HepG2 (cell line): ENCODE data around the gene TTLL6. TPM values are rescaled to one million over a fixed set of nuclear protein-coding genes. Genes with fewer than 3 reads are reported as not detected.
A peak's percentile ranks its signal among the peaks of the same experiment; 100 is the strongest.

ENCODE experiments used
- ATAC-seq: fragments of 200-7000 bp; cut with Tn5 transposase; 3 replicates; pipeline ENCODE4 v1.9.1; 2020; ENCODE audit warnings: mild to moderate bottlenecking, moderate library complexity
- BruUV-seq: library from RNA; stranded (reverse); fragments of 400-500 nt; replicated peaks from 2 replicates; lab custom pipeline; 2021; lab: Mats Ljungman, UMichigan
- CTCF ChIA-PET: fragments of 300-600 bp; formaldehyde crosslinking; extraction: SDS; loops from one replicate; lab custom pipeline; 2021; ENCODE audit warnings: low total read pairs, inconsistent platforms, low intra/inter-chr PET ratio; lab: Yijun Ruan, JAX
- POLR2A ChIA-PET: fragments of 350-600 bp; sonication (Branson Sonifier 250); formaldehyde crosslinking; loops from one replicate; lab custom pipeline; 2020; ENCODE audit warnings: antibody characterized with exemption, inconsistent platforms; lab: Yijun Ruan, JAX
- DNase-seq: peaks from one replicate; pipeline ENCODE4 v3.0.0-alpha.2; 2015; ENCODE audit warnings: low spot score
- FAIRE-seq: peaks from 3 replicates; lab custom pipeline; 2011; peaks lifted over from hg19 to GRCh38; lab: Jason Lieb, UNC
- H2AFZ ChIP-seq: one replicate; pipeline ENCODE4 v1.6.1; 2011; ENCODE audit warnings: low read length, inconsistent platforms
- H3K27ac ChIP-seq: fragments of 300-600 bp; 3 replicates; pipeline ENCODE4 v1.8.0; 2011; ENCODE audit warnings: mixed run types, mild to moderate bottlenecking, mixed read lengths, low read length, inconsistent platforms; ENCODE audit not compliant: insufficient read depth; ENCODE audit errors: extremely low read length
- H3K27me3 ChIP-seq, 2 experiments: fragments of 200-600 bp in 1 of 2; 2 replicates in 1 of 2; 3 replicates in 1 of 2; pipeline versions ENCODE4 v1.6.0 to v1.8.0; 2011; ENCODE audit warnings: low read length in 2 of 2, mild to moderate bottlenecking in 2 of 2, moderate library complexity in 2 of 2, inconsistent platforms in 1 of 2; ENCODE audit not compliant: insufficient read depth in 2 of 2, control insufficient read depth in 1 of 2
- H3K36me3 ChIP-seq, 2 experiments: fragments of 200-600 bp in 1 of 2; replicated peaks in 1 of 2; 2 replicates in 1 of 2; 3 replicates in 1 of 2; pipeline versions ENCODE4 v1.5.1 to v1.8.0; 2011; ENCODE audit warnings: low read length in 2 of 2, inconsistent platforms in 1 of 2; ENCODE audit not compliant: insufficient read depth in 2 of 2, control insufficient read depth in 1 of 2
- H3K4me1 ChIP-seq: 2 replicates; pipeline ENCODE4 v1.5.1; 2012; ENCODE audit warnings: low read length, inconsistent platforms; ENCODE audit not compliant: insufficient read depth
- H3K4me2 ChIP-seq: 2 replicates; pipeline ENCODE4 v1.6.0; 2011; ENCODE audit warnings: low read depth, low read length, inconsistent platforms
- H3K4me3 ChIP-seq, 3 experiments: fragments of 200-600 bp in 1 of 3; sonication (generic), shearing (Covaris generic) in 1 of 3; replicated peaks in 1 of 3; 2 replicates each; pipeline ENCODE4 v1.5.1; 2011 to 2016; ENCODE audit warnings: low read length in 3 of 3, inconsistent platforms in 2 of 3, low read depth in 2 of 3, mild to moderate bottlenecking in 2 of 3, control low read depth in 1 of 3, mixed read lengths in 1 of 3; ENCODE audit not compliant: insufficient read depth in 1 of 3
- H3K79me2 ChIP-seq: one replicate; pipeline ENCODE4 v1.6.1; 2011; ENCODE audit warnings: low read length, inconsistent platforms; ENCODE audit not compliant: insufficient read depth
- H3K9ac ChIP-seq: 2 replicates; pipeline ENCODE4 v1.6.0; 2011; ENCODE audit warnings: mild to moderate bottlenecking, low read depth, low read length, inconsistent platforms; ENCODE audit not compliant: insufficient read depth
- H3K9me3 ChIP-seq: 2 replicates; pipeline ENCODE4 v1.5.1; 2012; ENCODE audit warnings: mild to moderate bottlenecking, low read length
- H4K20me1 ChIP-seq: 2 replicates; pipeline ENCODE4 v1.6.0; 2011; ENCODE audit warnings: inconsistent platforms, mild to moderate bottlenecking, low read length, moderate library complexity; ENCODE audit not compliant: insufficient read depth
- GMEB2 ChIP-seq: IDR thresholded peaks from 2 replicates; pipeline ENCODE4 v1.6.1; 2016; ENCODE audit warnings: missing biosample characterization, missing genetic modification reagents, low read depth
- NFE2L2 ChIP-seq: fragments of 150-350 bp; IDR thresholded peaks from 2 replicates; pipeline ENCODE4 v1.6.1; 2014; ENCODE audit warnings: low read length
- POLR2A ChIP-seq, 2 experiments: IDR thresholded peaks; 2 replicates each; pipeline ENCODE4 v1.6.1; 2011; ENCODE audit warnings: low read depth in 2 of 2, low read length in 2 of 2, mild to moderate bottlenecking in 1 of 2, moderate library complexity in 1 of 2; ENCODE audit not compliant: insufficient read depth in 1 of 2
- ZBTB20 ChIP-seq: sonication (generic); formaldehyde crosslinking; IDR thresholded peaks from 2 replicates; pipeline ENCODE4 v1.8.1; 2023; ENCODE audit warnings: missing genetic modification reagents, low read depth, mild to moderate bottlenecking, borderline replicate concordance
- ZNF333 ChIP-seq: sonication (generic); formaldehyde crosslinking; IDR thresholded peaks from 2 replicates; pipeline ENCODE4 v1.4.0; 2020; ENCODE audit warnings: mild to moderate bottlenecking, missing genetic modification reagents, borderline replicate concordance
- ZNF652 ChIP-seq: IDR thresholded peaks from 2 replicates; pipeline ENCODE4 v1.6.1; 2016; ENCODE audit warnings: low read depth, borderline replicate concordance
- ZNF709 ChIP-seq: sonication (generic); formaldehyde crosslinking; IDR thresholded peaks from 2 replicates; pipeline ENCODE4 v1.5.0; 2020; ENCODE audit warnings: mild to moderate bottlenecking, missing genetic modification reagents
- WGBS: methylation state at CpG from one replicate; pipeline ENCODE4 v1.1.6; 2017; ENCODE audit warnings: low lambda C conversion rate; 5-methylcytosine and 5-hydroxymethylcytosine counted together
- in situ Hi-C: cut with HindIII; loops from 2 replicates; pipeline ENCODE4 v1.10.0; 2017; ENCODE audit warnings: low pct_unique_long_range_greater_than_20kb; ENCODE audit not compliant: extremely low pct_ligation_motif_present
- intact Hi-C: fragments of 100-400 bp; cut with micrococcal nuclease; formaldehyde crosslinking; loops from one replicate; pipeline ENCODE4 v1.10.0; 2022; ENCODE audit not compliant: unreplicated experiment
- polyA plus RNA-seq, 8 experiments: library from polyadenylated mRNA; depleted of rRNA in 3 of 8; stranded (reverse) in 7 of 8; unstranded in 1 of 8; fragments of >200 nt; fragmentation: Illumina TruSeq in 4 of 8; extraction: Trizol in 4 of 8; gene quantifications; 2 replicates each; pipeline versions ENCODE4 v1.2.1 to v1.2.3, GENCODE V29; 2011 to 2016; ENCODE audit warnings: low read depth in 4 of 8, missing spikeins in 1 of 8, mixed read lengths in 1 of 8; ENCODE audit not compliant: insufficient read depth in 1 of 8
- total RNA-seq, 5 experiments: library from RNA; depleted of rRNA; stranded (reverse); fragments of >200 nt; fragmentation: Illumina TruSeq; extraction: Trizol; gene quantifications; 2 replicates each; pipeline ENCODE4 v1.2.3, GENCODE V29; 2016; ENCODE audit warnings: low read depth in 1 of 5

The TTLL6 gene
- total and polyA plus RNA-seq, 2 of the 13 experiments (the other 11 are each of a cell fraction or from before 2014, with no cell fraction given), result 0.04 to 0.08 TPM

GRCh38 chr17:48850792-48851323 is 33.8 kb upstream of the TTLL6 start:
- Histone ChIP-seq H3K9ac (no peak overlapping the region), H3K4me2 (no peak overlapping the region), H2AFZ (no peak overlapping the region), H3K4me3 (no peak overlapping the region), H3K4me1 (peaks cover 6% of the 10 kb centered on the region; the same call in 1 of the 2 replicates)
- 98% methylated on average over 4 of the region's 4 CpGs for WGBS
- no peak for ATAC-seq
- no peak for DNase-seq
- no peak for FAIRE-seq
- intact Hi-C loops, result no loop called here
- TF ChIP-seq NFE2L2, result peak; percentile 44; the same call in 1 of the 2 replicates
- no peak for TF ChIP-seq ZBTB20 (CRISPR knock-in tag)
- TF ChIP-seq, all 625 proteins: peak for 1
- CTCF ChIA-PET, result no interaction called here
- no peaks in the 10 kb centered on the region for H4K20me1 ChIP-seq
- no peaks in the 10 kb centered on the region for H3K79me2 ChIP-seq
- POLR2A ChIA-PET, result no interaction called here
- H3K36me3 ChIP-seq, result peaks cover 34 to 73% of the 10 kb centered on the region in 2 experiments
- no TSS peak for BruUV-seq
- no peak overlapping the region for H3K27ac ChIP-seq
- in situ Hi-C loops, result no loop called here
- no peaks in the 10 kb centered on the region for H3K9me3 ChIP-seq
- no peaks in the 10 kb centered on the region for H3K27me3 ChIP-seq

- no peak for ATAC-seq
- Histone ChIP-seq H3K36me3 (peaks cover 11 to 46% of the 10 kb centered on the region in 2 experiments), H3K4me2 (no peak overlapping the region), H2AFZ (no peak overlapping the region), H3K27ac (no peak overlapping the region), H3K79me2 (peaks cover 5% of the 10 kb centered on the region), H3K4me1 (0 out of 2 replicates have a peak, but pooled peaks cover 8% of the 10 kb centered on the region), H3K9ac (no peak overlapping the region), H3K4me3 (no peak overlapping the region), H3K27me3 (no peaks in the 10 kb centered on the region), H3K9me3 (no peaks in the 10 kb centered on the region), H4K20me1 (no peaks in the 10 kb centered on the region)
- ChIA-PET CTCF (no interaction called here), POLR2A (interaction anchor here (1.2 kb wide), 1 partner anchor 12 kb away, joined by 3 read pairs; no protein-coding TSS in a partner anchor)
- in situ Hi-C loops (no loop called here), intact Hi-C loops (no loop called here)
- TSS peak; percentile 56 for BruUV-seq
- 95% methylated on average over 6 of the region's 6 CpGs for WGBS
- no peak for DNase-seq
- FAIRE-seq, result no peak
- TF ChIP-seq ZNF652 (CRISPR knock-in tag), result no peak
- no peak for TF ChIP-seq ZNF709 (CRISPR knock-in tag)
- no peak for TF ChIP-seq GMEB2 (CRISPR knock-in tag)
- no peak for TF ChIP-seq ZNF333 (CRISPR knock-in tag)
- no peak for TF ChIP-seq POLR2A (IDR thresholded peaks at IDR 0.05; ENCODE audit: insufficient read depth in 1 of 2, low read depth in 2 of 2, low read length in 2 of 2)
These were observed 26.3 kb upstream of the TTLL6 start for GRCh38 chr17:48843187-48843900.
